Measurements from ENCODE around the gene HLCS.

The HLCS gene

DNA sequence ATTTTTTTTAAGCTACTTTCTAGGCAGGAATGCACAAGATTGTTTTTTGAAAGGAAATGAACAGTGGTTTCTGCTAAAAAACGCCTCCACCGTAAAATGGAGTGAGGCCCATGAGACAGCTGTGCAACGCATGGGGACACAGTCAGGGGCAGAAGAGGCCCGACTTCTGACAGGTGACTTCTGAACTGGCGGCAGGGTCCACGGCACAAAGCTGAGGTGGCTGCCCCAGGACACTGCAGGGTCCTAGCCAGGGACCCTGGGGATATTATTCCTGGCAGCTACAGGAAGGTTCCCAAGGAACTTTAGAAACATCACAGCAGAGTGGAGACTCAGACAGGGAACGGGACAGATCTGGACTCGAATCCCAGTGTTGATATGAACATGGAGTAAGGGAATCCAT is 192.5 kb downstream of the HLCS start:
- no peak overlapping the region for H3K27ac ChIP-seq
- no peaks in the 10 kb centered on the region for H4K20me1 ChIP-seq (ENCODE audit: insufficient read depth)
- no peaks in the 10 kb centered on the region for H3K4me1 ChIP-seq (ENCODE audit: low read depth, poor library complexity, severe bottlenecking)
- H3K27me3 ChIP-seq (ENCODE audit: insufficient read depth, low read depth) = no peaks in the 10 kb centered on the region
- H3K9ac ChIP-seq = no peak overlapping the region
- H3K79me2 ChIP-seq (ENCODE audit: insufficient read depth, low read depth) = no peaks in the 10 kb centered on the region
- H2AFZ ChIP-seq (ENCODE audit: low read depth) = no peak overlapping the region
- no peaks in the 10 kb centered on the region for H3K36me3 ChIP-seq (ENCODE audit: insufficient read depth)
- no peak overlapping the region for H3K4me3 ChIP-seq (IDR thresholded peaks at IDR 0.05; ENCODE audit: insufficient read depth, low read depth, low read length)
- TF ChIP-seq, protein P1, sequence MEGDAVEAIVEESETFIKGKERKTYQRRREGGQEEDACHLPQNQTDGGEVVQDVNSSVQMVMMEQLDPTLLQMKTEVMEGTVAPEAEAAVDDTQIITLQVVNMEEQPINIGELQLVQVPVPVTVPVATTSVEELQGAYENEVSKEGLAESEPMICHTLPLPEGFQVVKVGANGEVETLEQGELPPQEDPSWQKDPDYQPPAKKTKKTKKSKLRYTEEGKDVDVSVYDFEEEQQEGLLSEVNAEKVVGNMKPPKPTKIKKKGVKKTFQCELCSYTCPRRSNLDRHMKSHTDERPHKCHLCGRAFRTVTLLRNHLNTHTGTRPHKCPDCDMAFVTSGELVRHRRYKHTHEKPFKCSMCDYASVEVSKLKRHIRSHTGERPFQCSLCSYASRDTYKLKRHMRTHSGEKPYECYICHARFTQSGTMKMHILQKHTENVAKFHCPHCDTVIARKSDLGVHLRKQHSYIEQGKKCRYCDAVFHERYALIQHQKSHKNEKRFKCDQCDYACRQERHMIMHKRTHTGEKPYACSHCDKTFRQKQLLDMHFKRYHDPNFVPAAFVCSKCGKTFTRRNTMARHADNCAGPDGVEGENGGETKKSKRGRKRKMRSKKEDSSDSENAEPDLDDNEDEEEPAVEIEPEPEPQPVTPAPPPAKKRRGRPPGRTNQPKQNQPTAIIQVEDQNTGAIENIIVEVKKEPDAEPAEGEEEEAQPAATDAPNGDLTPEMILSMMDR (conservative IDR thresholded peaks at IDR 0.05; ENCODE audit: low read depth, low read length) = no peak
- H3K4me2 ChIP-seq = no peak overlapping the region

DNA sequence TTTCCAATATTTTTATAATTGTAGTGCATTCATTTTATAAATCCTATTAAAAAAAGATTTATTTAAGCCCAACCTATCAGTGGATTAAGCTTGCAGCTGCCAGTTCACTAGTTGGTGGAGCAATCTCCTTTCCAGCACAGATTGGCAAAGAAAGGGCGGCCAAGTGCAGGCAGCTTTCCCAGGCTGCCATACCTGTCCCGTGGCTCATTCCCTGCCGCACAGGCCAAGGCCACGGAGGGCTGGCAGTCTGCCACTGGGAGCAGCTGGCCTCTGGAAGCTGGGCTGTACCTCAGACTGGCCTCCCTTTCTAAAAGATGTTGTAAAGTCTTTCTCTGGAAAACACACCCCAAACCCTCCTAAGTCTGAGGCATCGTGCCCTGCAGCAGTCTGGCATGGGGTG is 193.4 kb downstream of the HLCS start:
- Histone ChIP-seq H2AFZ (ENCODE audit: low read depth) (no peak overlapping the region), H3K79me2 (ENCODE audit: insufficient read depth, low read depth) (no peaks in the 10 kb centered on the region), H3K27me3 (ENCODE audit: insufficient read depth, low read depth) (no peaks in the 10 kb centered on the region), H3K9ac (no peak overlapping the region), H3K36me3 (ENCODE audit: insufficient read depth) (no peaks in the 10 kb centered on the region), H4K20me1 (ENCODE audit: insufficient read depth) (no peaks in the 10 kb centered on the region), H3K4me3 (IDR thresholded peaks at IDR 0.05; ENCODE audit: insufficient read depth, low read depth, low read length) (no peak overlapping the region), H3K4me1 (ENCODE audit: low read depth, poor library complexity, severe bottlenecking) (no peaks in the 10 kb centered on the region), H3K27ac (no peak overlapping the region), H3K4me2 (no peak overlapping the region)
- TF ChIP-seq, protein P1 (conservative IDR thresholded peaks at IDR 0.05; ENCODE audit: low read depth, low read length) = no peak

DNA sequence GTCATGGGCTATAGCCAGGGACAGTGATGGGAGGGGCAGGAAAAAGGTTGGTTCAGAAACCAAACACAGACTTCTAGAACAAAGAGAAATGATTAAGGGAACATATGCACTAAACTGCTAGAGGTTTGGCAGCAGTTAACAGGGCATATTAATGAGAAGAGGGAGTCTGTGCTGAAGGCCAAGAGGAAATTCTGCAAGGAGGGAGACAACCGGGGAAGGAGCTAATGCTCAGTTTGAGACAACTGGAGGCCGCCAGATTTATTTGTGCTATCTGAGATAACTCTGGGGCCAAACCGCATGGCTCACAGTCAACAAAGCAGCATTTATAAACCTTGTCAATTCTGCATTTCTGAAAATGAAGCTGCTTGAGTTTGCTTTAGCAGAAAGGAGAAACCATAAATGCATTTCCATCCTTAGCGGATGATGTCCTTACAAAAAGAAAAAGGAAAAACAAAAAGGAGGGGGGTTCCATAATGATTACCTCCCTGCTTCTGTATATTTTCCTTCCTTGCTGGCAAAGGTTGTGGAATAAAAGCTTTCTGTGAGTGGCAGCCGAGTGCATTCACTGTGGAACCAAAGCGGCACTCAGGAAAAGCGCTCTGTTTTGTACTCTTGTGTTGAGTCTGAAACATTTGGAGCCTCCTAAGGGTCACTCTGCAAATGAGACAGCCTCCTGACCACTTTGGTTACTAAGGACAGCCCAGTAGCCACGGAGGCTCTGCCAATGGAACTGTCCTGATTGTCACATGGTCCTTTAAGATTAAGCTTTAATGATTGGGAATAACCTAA is 197.2 kb downstream of the HLCS start:
- TF ChIP-seq, protein P1 (conservative IDR thresholded peaks at IDR 0.05; ENCODE audit: low read depth, low read length) = no peak
- no peak overlapping the region for H3K4me3 ChIP-seq (IDR thresholded peaks at IDR 0.05; ENCODE audit: insufficient read depth, low read depth, low read length)
- H4K20me1 ChIP-seq (ENCODE audit: insufficient read depth) = no peaks in the 10 kb centered on the region
- no peaks in the 10 kb centered on the region for H3K36me3 ChIP-seq (ENCODE audit: insufficient read depth)
- no peaks in the 10 kb centered on the region for H3K4me1 ChIP-seq (ENCODE audit: low read depth, poor library complexity, severe bottlenecking)
- H3K27ac ChIP-seq = no peak overlapping the region
- no peaks in the 10 kb centered on the region for H3K27me3 ChIP-seq (ENCODE audit: insufficient read depth, low read depth)
- H3K79me2 ChIP-seq (ENCODE audit: insufficient read depth, low read depth) = no peaks in the 10 kb centered on the region
- no peak overlapping the region for H2AFZ ChIP-seq (ENCODE audit: low read depth)
- H3K9ac ChIP-seq = no peak overlapping the region
- no peak overlapping the region for H3K4me2 ChIP-seq

DNA sequence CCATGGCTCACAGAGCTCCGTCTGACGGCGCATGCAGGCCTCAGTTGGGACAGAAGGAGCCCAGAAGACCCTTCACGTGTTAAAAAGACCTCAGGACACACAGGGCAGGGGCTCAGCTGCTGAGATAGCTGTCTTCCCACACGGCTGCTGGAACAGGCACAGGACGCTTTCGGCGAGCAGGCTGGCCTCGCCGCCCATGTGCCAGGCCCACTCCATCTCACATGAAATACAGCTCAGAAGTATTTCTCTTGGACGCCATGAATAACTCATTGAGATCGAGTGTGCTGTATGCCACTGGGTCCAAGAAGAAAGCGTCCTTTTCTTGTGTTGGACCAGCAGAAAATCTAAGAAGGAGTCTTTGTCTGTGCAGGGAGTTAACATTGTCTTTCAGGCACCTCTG is 198.0 kb downstream of the HLCS start:
- no peaks in the 10 kb centered on the region for H4K20me1 ChIP-seq (ENCODE audit: insufficient read depth)
- TF ChIP-seq, protein P1 (conservative IDR thresholded peaks at IDR 0.05; ENCODE audit: low read depth, low read length) = no peak
- H3K27me3 ChIP-seq (ENCODE audit: insufficient read depth, low read depth) = no peaks in the 10 kb centered on the region
- no peak overlapping the region for H3K27ac ChIP-seq
- no peak overlapping the region for H2AFZ ChIP-seq (ENCODE audit: low read depth)
- H3K4me2 ChIP-seq = no peak overlapping the region
- H3K9ac ChIP-seq = no peak overlapping the region
- no peaks in the 10 kb centered on the region for H3K36me3 ChIP-seq (ENCODE audit: insufficient read depth)
- no peaks in the 10 kb centered on the region for H3K4me1 ChIP-seq (ENCODE audit: low read depth, poor library complexity, severe bottlenecking)
- no peak overlapping the region for H3K4me3 ChIP-seq (IDR thresholded peaks at IDR 0.05; ENCODE audit: insufficient read depth, low read depth, low read length)
- no peaks in the 10 kb centered on the region for H3K79me2 ChIP-seq (ENCODE audit: insufficient read depth, low read depth)
